GM18505 (cell line): ENCODE measurements around the gene ALDH1L2.

Experiments
- ATAC-seq: cut with Tn5 transposase; IDR thresholded peaks from one replicate; pipeline ENCODE4 v1.9.1; 2021; ENCODE audit not compliant: unreplicated experiment
- POLR2A ChIP-seq: IDR thresholded peaks from 4 replicates; pipeline ENCODE4 v1.6.1; 2011; ENCODE audit warnings: borderline replicate concordance; ENCODE audit not compliant: insufficient read depth, insufficient read length; ENCODE audit errors: extremely low read depth

ALDH1L2 gene

GRCh38 chr12:105036937-105037649 is 47.2 kb downstream of the ALDH1L2 start:
- TF ChIP-seq POLR2A = no peak
- ATAC-seq = no peak

- TF ChIP-seq POLR2A = no peak
Observed at GRCh38 chr12:105033851-105034250, 50.4 kb downstream of the ALDH1L2 start.

GRCh38 chr12:105032703-105033357 is 51.4 kb downstream of the ALDH1L2 start:
- TF ChIP-seq POLR2A = no peak
- no peak for ATAC-seq

More at GRCh38 chr12:105033851-105034250, 50.4 kb downstream of the ALDH1L2 start:
- ATAC-seq = no peak

GRCh38 chr12:105030820-105031807 is 53.1 kb downstream of the ALDH1L2 start:
- peak; percentile 83 for ATAC-seq

GRCh38 chr12:105026411-105026810 is 57.8 kb downstream of the ALDH1L2 start:
- TF ChIP-seq POLR2A = no peak
- ATAC-seq = no peak

More at GRCh38 chr12:105030820-105031807, 53.1 kb downstream of the ALDH1L2 start:
- no peak for TF ChIP-seq POLR2A

GRCh38 chr12:105025890-105026289 is 58.4 kb downstream of the ALDH1L2 start:
- ATAC-seq = no peak
- no peak for TF ChIP-seq POLR2A

- TF ChIP-seq POLR2A = no peak
- ATAC-seq = no peak
Observed at GRCh38 chr12:105024928-105025327, 59.3 kb downstream of the ALDH1L2 start.

GRCh38 chr12:105020241-105020962 is 63.9 kb downstream of the ALDH1L2 start:
- no peak for TF ChIP-seq POLR2A
- no peak for ATAC-seq

GRCh38 chr12:105018776-105019175 is 65.5 kb downstream of the ALDH1L2 start:
- no peak for TF ChIP-seq POLR2A
- no peak for ATAC-seq

GRCh38 chr12:105018012-105018411 is 66.2 kb downstream of the ALDH1L2 start:
- no peak for TF ChIP-seq POLR2A
- ATAC-seq = no peak

- ATAC-seq = no peak
- TF ChIP-seq POLR2A = no peak
Observed at GRCh38 chr12:105015543-105015942, 68.7 kb downstream of the ALDH1L2 start.

- no peak for ATAC-seq
- TF ChIP-seq POLR2A = no peak
Observed at GRCh38 chr12:105014603-105015002, 69.7 kb downstream of the ALDH1L2 start.
